Urinary bladder (tissue), 4 donors: ENCODE data around the gene HIGD1A. TPM values are rescaled to one million over a fixed set of nuclear protein-coding genes. Genes with fewer than 3 reads are reported as not detected.

Experiments
- DNase-seq: peaks from one replicate; pipeline ENCODE4 v3.0.0-alpha.2; 2015; ENCODE audit errors: extremely low spot score
- H3K27ac ChIP-seq: one replicate; pipeline ENCODE4 v1.5.1; 2013; ENCODE audit warnings: low read depth, mild to moderate bottlenecking, moderate library complexity
- H3K36me3 ChIP-seq: one replicate; pipeline ENCODE4 v1.6.1; 2013; ENCODE audit warnings: mild to moderate bottlenecking, moderate library complexity; ENCODE audit not compliant: insufficient read depth
- H3K4me1 ChIP-seq: one replicate; pipeline ENCODE4 v1.6.1; 2013; ENCODE audit warnings: mild to moderate bottlenecking, moderate library complexity; ENCODE audit not compliant: insufficient read depth
- H3K4me3 ChIP-seq: one replicate; pipeline ENCODE4 v1.5.1; 2013; ENCODE audit warnings: low read depth, low read length
- WGBS: extraction: QIAGEN DNeasy Blood & Tissue Kit; methylation state at CpG from one replicate; pipeline ENCODE4 v1.1.7; 2013; 5-methylcytosine and 5-hydroxymethylcytosine counted together
- polyA plus RNA-seq: library from polyadenylated mRNA; stranded (reverse); fragments of 200-250 nt; gene quantifications from one replicate; pipeline ENCODE4 v1.2.3, GENCODE V29; 2013
- total RNA-seq: library from RNA; depleted of rRNA; stranded (reverse); fragments of >200 nt; gene quantifications from one replicate; pipeline ENCODE4 v1.2.3, GENCODE V29; 2014
- donor health status: healthy with polysubstance abuse.
- donor health status: healthy.

The HIGD1A gene
- total and polyA plus RNA-seq, 2 donors, result 144 to 207 TPM

GRCh38 chr3:42750834-42751233 is 53.5 kb downstream of the HIGD1A start:
- Histone ChIP-seq H3K4me3 (no peak overlapping the region), H3K4me1 (no peaks in the 10 kb centered on the region), H3K36me3 (no peaks in the 10 kb centered on the region), H3K27ac (no peak overlapping the region)
- DNase-seq, result no peak
- 93% methylated on average over 7 of the region's 7 CpGs for WGBS

GRCh38 chr3:42749753-42750231 is 54.5 kb downstream of the HIGD1A start:
- H3K4me3 ChIP-seq, result no peak overlapping the region
- 48% methylated on average over 10 of the region's 10 CpGs for WGBS
- H3K4me1 ChIP-seq, result no peaks in the 10 kb centered on the region
- H3K36me3 ChIP-seq, result no peaks in the 10 kb centered on the region
- no peak overlapping the region for H3K27ac ChIP-seq
- no peak for DNase-seq

GRCh38 chr3:42749025-42749752 is 55.1 kb downstream of the HIGD1A start:
- H3K4me3 ChIP-seq, result no peak overlapping the region
- no peaks in the 10 kb centered on the region for H3K4me1 ChIP-seq
- 75% methylated on average over 10 of the region's 10 CpGs for WGBS
- no peaks in the 10 kb centered on the region for H3K36me3 ChIP-seq
- H3K27ac ChIP-seq, result no peak overlapping the region
- no peak for DNase-seq

- H3K4me3 ChIP-seq, result no peak overlapping the region
- no peak overlapping the region for H3K27ac ChIP-seq
- 82% methylated on average over 6 of the region's 6 CpGs for WGBS
- H3K36me3 ChIP-seq, result no peaks in the 10 kb centered on the region
- DNase-seq, result no peak
- H3K4me1 ChIP-seq, result no peaks in the 10 kb centered on the region
Measured at GRCh38 chr3:42747581-42747980, 56.7 kb downstream of the HIGD1A start.

- Histone ChIP-seq H3K4me3 (no peak overlapping the region), H3K4me1 (no peaks in the 10 kb centered on the region), H3K27ac (peak overlapping the region; percentile 65), H3K36me3 (no peaks in the 10 kb centered on the region)
- WGBS, result 53% methylated on average over 11 of the region's 11 CpGs
- DNase-seq, result peak; percentile 49
Measured at GRCh38 chr3:42746455-42747450, 57.5 kb downstream of the HIGD1A start.

GRCh38 chr3:42745776-42746454 is 58.4 kb downstream of the HIGD1A start:
- no peaks in the 10 kb centered on the region for H3K4me1 ChIP-seq
- 45% methylated on average over 8 of the region's 8 CpGs for WGBS
- DNase-seq, result no peak
- peak overlapping the region; percentile 65 for H3K27ac ChIP-seq
- H3K36me3 ChIP-seq, result no peaks in the 10 kb centered on the region
- no peak overlapping the region for H3K4me3 ChIP-seq

GRCh38 chr3:42745291-42745745 is 59.0 kb downstream of the HIGD1A start:
- H3K4me1 ChIP-seq, result no peaks in the 10 kb centered on the region
- no peak overlapping the region for H3K4me3 ChIP-seq
- 46% methylated on average over 3 of the region's 3 CpGs for WGBS

GRCh38 chr3:42743204-42743995 is 60.9 kb downstream of the HIGD1A start:
- Histone ChIP-seq H3K4me1 (no peaks in the 10 kb centered on the region), H3K4me3 (no peak overlapping the region), H3K36me3 (no peaks in the 10 kb centered on the region), H3K27ac (no peak overlapping the region)
- 95% methylated on average over 7 of the region's 7 CpGs for WGBS
- no peak for DNase-seq

More at GRCh38 chr3:42745291-42745745, 59.0 kb downstream of the HIGD1A start:
- no peaks in the 10 kb centered on the region for H3K36me3 ChIP-seq
- no peak overlapping the region for H3K27ac ChIP-seq
- DNase-seq, result peak; percentile 28

- no peak for DNase-seq
- Histone ChIP-seq H3K36me3 (no peaks in the 10 kb centered on the region), H3K4me3 (no peak overlapping the region)
Measured at GRCh38 chr3:42742688-42743087, 61.6 kb downstream of the HIGD1A start.

GRCh38 chr3:42742259-42742658 is 62.0 kb downstream of the HIGD1A start:
- no peak overlapping the region for H3K4me3 ChIP-seq
- DNase-seq, result no peak
- 93% methylated on average over 4 of the region's 4 CpGs for WGBS
- H3K4me1 ChIP-seq, result no peaks in the 10 kb centered on the region
- no peaks in the 10 kb centered on the region for H3K36me3 ChIP-seq
- no peak overlapping the region for H3K27ac ChIP-seq

More at GRCh38 chr3:42742688-42743087, 61.6 kb downstream of the HIGD1A start:
- WGBS, result 94% methylated on average over 9 of the region's 9 CpGs
- H3K4me1 ChIP-seq, result no peaks in the 10 kb centered on the region
- no peak overlapping the region for H3K27ac ChIP-seq

- Histone ChIP-seq H3K4me3 (no peak overlapping the region), H3K36me3 (no peaks in the 10 kb centered on the region), H3K4me1 (no peaks in the 10 kb centered on the region), H3K27ac (no peak overlapping the region)
- no peak for DNase-seq
- WGBS, result 87% methylated on average over 3 of the region's 3 CpGs
Measured at GRCh38 chr3:42741796-42742195, 62.5 kb downstream of the HIGD1A start.

- no peak overlapping the region for H3K27ac ChIP-seq
Measured at GRCh38 chr3:42739401-42740158, 64.7 kb downstream of the HIGD1A start.

More at GRCh38 chr3:42739401-42740158, 64.7 kb downstream of the HIGD1A start:
- no peak for DNase-seq
- H3K4me1 ChIP-seq, result no peaks in the 10 kb centered on the region
- H3K4me3 ChIP-seq, result no peak overlapping the region
- whole genome bisulfite sequencing, result 88% methylated on average over 12 of the region's 12 CpGs
- H3K36me3 ChIP-seq, result no peaks in the 10 kb centered on the region
